SK-N-SH treated with all-trans-retinoic acid at 6 μM for 48 hours (cell line): Measurements from ENCODE around the gene ERCC4.

ENCODE experiments used
- ARNTL ChIP-seq: fragments of 450-650 bp; formaldehyde crosslinking; IDR thresholded peaks from 2 replicates; pipeline ENCODE4 v1.5.0; 2020; ENCODE audit warnings: low read depth, mild to moderate bottlenecking, moderate library complexity, borderline replicate concordance
- RARB ChIP-seq: fragments of 250-450 bp; sonication (Bioruptor Pico); IDR thresholded peaks from 2 replicates; pipeline ENCODE4 v1.8.0; 2021; ENCODE audit warnings: mild to moderate bottlenecking, moderate library complexity
- TCF4 ChIP-seq: fragments of 250-450 bp; sonication (Bioruptor Pico); IDR thresholded peaks from 2 replicates; pipeline ENCODE4 v1.8.0; 2021; ENCODE audit warnings: mild to moderate bottlenecking, moderate library complexity, borderline replicate concordance
- ZFP3 ChIP-seq: fragments of 250-450 bp; sonication (Bioruptor Pico); IDR thresholded peaks from 2 replicates; pipeline ENCODE4 v1.5.0; 2020; ENCODE audit warnings: mild to moderate bottlenecking, moderate library complexity
- ZNF565 ChIP-seq: fragments of 450-650 bp; formaldehyde crosslinking; conservative IDR thresholded peaks from 2 replicates; pipeline ENCODE4 v1.5.0; 2020; ENCODE audit warnings: low read depth, mild to moderate bottlenecking, moderate library complexity
- ZNF8 ChIP-seq: fragments of 450-650 bp; formaldehyde crosslinking; IDR thresholded peaks from 2 replicates; pipeline ENCODE4 v1.5.0; 2020; ENCODE audit warnings: mild to moderate bottlenecking, moderate library complexity
- TF ChIP-seq, protein P1 (sequence below): fragments of 250-450 bp; sonication (Bioruptor Pico); IDR thresholded peaks from 2 replicates; pipeline ENCODE4 v1.8.0; 2020; ENCODE audit warnings: mild to moderate bottlenecking, moderate library complexity, borderline replicate concordance
- TF ChIP-seq, protein P2 (sequence below): fragments of 250-450 bp; sonication (Bioruptor Pico); IDR thresholded peaks from 2 replicates; pipeline ENCODE4 v1.5.0; 2020; ENCODE audit warnings: mild to moderate bottlenecking, moderate library complexity

DNA sequence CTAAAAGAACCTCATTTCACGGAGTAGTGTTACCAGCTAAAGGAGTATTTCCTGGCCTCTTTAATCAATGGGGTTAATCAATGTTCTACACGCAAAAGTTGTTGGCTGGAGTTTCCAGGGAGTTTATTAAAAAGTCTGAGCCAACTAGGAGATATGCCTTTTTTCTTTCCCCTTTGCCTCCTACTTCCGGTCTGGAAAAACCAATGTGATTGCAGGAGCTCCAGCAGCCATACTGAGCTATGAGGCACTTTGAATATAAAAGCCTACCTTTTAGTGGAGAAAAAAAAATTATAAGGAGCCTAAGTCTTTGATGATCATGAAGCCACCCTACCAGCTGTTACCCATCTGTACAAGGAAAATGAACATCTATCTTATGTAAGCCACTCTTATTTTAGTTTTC lies 17.9 kb upstream of the ERCC4 start:
- TF ChIP-seq TCF4 (no peak), ZNF8 (CRISPR knock-in tag) (no peak), ZNF565 (CRISPR knock-in tag) (no peak), ZFP3 (no peak), RARB (no peak), ARNTL (CRISPR knock-in tag) (no peak)
- TF ChIP-seq, protein P1, sequence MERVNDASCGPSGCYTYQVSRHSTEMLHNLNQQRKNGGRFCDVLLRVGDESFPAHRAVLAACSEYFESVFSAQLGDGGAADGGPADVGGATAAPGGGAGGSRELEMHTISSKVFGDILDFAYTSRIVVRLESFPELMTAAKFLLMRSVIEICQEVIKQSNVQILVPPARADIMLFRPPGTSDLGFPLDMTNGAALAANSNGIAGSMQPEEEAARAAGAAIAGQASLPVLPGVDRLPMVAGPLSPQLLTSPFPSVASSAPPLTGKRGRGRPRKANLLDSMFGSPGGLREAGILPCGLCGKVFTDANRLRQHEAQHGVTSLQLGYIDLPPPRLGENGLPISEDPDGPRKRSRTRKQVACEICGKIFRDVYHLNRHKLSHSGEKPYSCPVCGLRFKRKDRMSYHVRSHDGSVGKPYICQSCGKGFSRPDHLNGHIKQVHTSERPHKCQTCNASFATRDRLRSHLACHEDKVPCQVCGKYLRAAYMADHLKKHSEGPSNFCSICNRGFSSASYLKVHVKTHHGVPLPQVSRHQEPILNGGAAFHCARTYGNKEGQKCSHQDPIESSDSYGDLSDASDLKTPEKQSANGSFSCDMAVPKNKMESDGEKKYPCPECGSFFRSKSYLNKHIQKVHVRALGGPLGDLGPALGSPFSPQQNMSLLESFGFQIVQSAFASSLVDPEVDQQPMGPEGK, result no peak
- TF ChIP-seq, protein P2, sequence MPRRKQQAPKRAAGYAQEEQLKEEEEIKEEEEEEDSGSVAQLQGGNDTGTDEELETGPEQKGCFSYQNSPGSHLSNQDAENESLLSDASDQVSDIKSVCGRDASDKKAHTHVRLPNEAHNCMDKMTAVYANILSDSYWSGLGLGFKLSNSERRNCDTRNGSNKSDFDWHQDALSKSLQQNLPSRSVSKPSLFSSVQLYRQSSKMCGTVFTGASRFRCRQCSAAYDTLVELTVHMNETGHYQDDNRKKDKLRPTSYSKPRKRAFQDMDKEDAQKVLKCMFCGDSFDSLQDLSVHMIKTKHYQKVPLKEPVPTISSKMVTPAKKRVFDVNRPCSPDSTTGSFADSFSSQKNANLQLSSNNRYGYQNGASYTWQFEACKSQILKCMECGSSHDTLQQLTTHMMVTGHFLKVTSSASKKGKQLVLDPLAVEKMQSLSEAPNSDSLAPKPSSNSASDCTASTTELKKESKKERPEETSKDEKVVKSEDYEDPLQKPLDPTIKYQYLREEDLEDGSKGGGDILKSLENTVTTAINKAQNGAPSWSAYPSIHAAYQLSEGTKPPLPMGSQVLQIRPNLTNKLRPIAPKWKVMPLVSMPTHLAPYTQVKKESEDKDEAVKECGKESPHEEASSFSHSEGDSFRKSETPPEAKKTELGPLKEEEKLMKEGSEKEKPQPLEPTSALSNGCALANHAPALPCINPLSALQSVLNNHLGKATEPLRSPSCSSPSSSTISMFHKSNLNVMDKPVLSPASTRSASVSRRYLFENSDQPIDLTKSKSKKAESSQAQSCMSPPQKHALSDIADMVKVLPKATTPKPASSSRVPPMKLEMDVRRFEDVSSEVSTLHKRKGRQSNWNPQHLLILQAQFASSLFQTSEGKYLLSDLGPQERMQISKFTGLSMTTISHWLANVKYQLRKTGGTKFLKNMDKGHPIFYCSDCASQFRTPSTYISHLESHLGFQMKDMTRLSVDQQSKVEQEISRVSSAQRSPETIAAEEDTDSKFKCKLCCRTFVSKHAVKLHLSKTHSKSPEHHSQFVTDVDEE (CRISPR knock-in tag), result no peak
